LNCaP clone FGC (cell line): ENCODE data around the gene OPRD1.
"Not testable (repeated sequence)": the region's sequence is repeated elsewhere in the genome, so short reads cannot be mapped to it uniquely, and the experiment has no call there.

ENCODE experiments used
- DNase-seq: peaks from one replicate; pipeline ENCODE4 v3.0.0-alpha.2; 2011; ENCODE audit warnings: low read depth
- H3K4me3 ChIP-seq: 2 replicates; pipeline ENCODE4 v1.5.1; 2011; ENCODE audit warnings: mild to moderate bottlenecking, low read depth, low read length, control low read depth
- CTCF ChIP-seq: IDR thresholded peaks from 2 replicates; pipeline ENCODE4 v1.5.1; 2012; ENCODE audit warnings: mild to moderate bottlenecking; ENCODE audit not compliant: control insufficient read depth, insufficient read depth; ENCODE audit errors: extremely low read depth

The OPRD1 gene

GRCh38 chr1:28832966-28833365 is 21.0 kb downstream of the OPRD1 start:
- no peak for TF ChIP-seq CTCF
- H3K4me3 ChIP-seq: no peak overlapping the region
- no peak for DNase-seq

- H3K4me3 ChIP-seq: no peak overlapping the region
- no peak for DNase-seq
- TF ChIP-seq CTCF: no peak
These were observed 21.4 kb downstream of the OPRD1 start for GRCh38 chr1:28833381-28833780.

- TF ChIP-seq CTCF: no peak
- H3K4me3 ChIP-seq: no peak overlapping the region
- no peak for DNase-seq
These were observed 23.3 kb downstream of the OPRD1 start for GRCh38 chr1:28835237-28835650.

GRCh38 chr1:28836421-28836956 is 24.5 kb downstream of the OPRD1 start:
- no peak for DNase-seq
- no peak for TF ChIP-seq CTCF
- H3K4me3 ChIP-seq: no peak overlapping the region

- no peak for DNase-seq
- H3K4me3 ChIP-seq: no peak overlapping the region
- TF ChIP-seq CTCF: no peak
These were observed 29.1 kb downstream of the OPRD1 start for GRCh38 chr1:28840928-28841544.

- peak; percentile 39; the same call in 1 of the 2 replicates for TF ChIP-seq CTCF
- no peak overlapping the region for H3K4me3 ChIP-seq
- DNase-seq: peak; percentile 7
These were observed 34.0 kb downstream of the OPRD1 start for GRCh38 chr1:28845786-28846543.

- DNase-seq, H3K4me3 ChIP-seq: not testable (repeated sequence)
These were observed 35.2 kb downstream of the OPRD1 start for GRCh38 chr1:28847207-28847606.
